ENCODE data around the gene NKX6-2. TPM values are rescaled to one million over a fixed set of nuclear protein-coding genes. Genes with fewer than 3 reads are reported as not detected.

NKX6-2 gene
- total and polyA plus RNA-seq, 2 experiments from 2014 or later = 0.24 to 9.3 TPM

GRCh38 chr10:132761395-132762060, 24.4 kb downstream of the NKX6-2 start:
- no peak for DNase-seq (ENCODE audit: low spot score)
- Histone ChIP-seq H4K20me1 (replicated peaks; ENCODE audit: insufficient read depth) (no peaks in the 10 kb centered on the region), H3K27ac (ENCODE audit: low read depth) (no peak overlapping the region), H3K4me1 (ENCODE audit: insufficient read depth) (no peaks in the 10 kb centered on the region), H3F3A (replicated peaks; ENCODE audit: low read depth) (0 out of 2 replicates have a peak, but pooled peaks cover 6% of the 10 kb centered on the region), H3K4me2 (no peak overlapping the region), H3K36me3 (ENCODE audit: insufficient read depth) (no peaks in the 10 kb centered on the region), H2AFZ (no peak overlapping the region), H3K79me2 (replicated peaks; ENCODE audit: insufficient read depth) (no peaks in the 10 kb centered on the region), H3K4me3 (no peak overlapping the region), H3K27me3 (ENCODE audit: insufficient read depth) (no peaks in the 10 kb centered on the region), H3K9me2 (ENCODE audit: insufficient read depth) (no peaks in the 10 kb centered on the region)
- TF ChIP-seq NANOG (IDR thresholded peaks at IDR 0.05; ENCODE audit: borderline replicate concordance) (no peak), CTCF (conservative IDR thresholded peaks at IDR 0.05; ENCODE audit: low read depth in 2 of 2) (no peak), POLR2AphosphoS5 (IDR thresholded peaks at IDR 0.05; ENCODE audit: low read depth) (no peak), ZNF114 (CRISPR knock-in tag; IDR thresholded peaks at IDR 0.05) (no peak), STAT1 (IDR thresholded peaks at IDR 0.05; ENCODE audit: unreplicated experiment) (no peak), EZH2phosphoT487 (IDR thresholded peaks at IDR 0.05; ENCODE audit: unreplicated experiment) (no peak), REST (IDR thresholded peaks at IDR 0.05; ENCODE audit: unreplicated experiment) (no peak), ETS1 (IDR thresholded peaks at IDR 0.05) (no peak), CREB1 (CRISPR knock-in tag; IDR thresholded peaks at IDR 0.05; ENCODE audit: low read depth) (no peak), JUNB (IDR thresholded peaks at IDR 0.05; ENCODE audit: unreplicated experiment) (no peak), ZNF462 (CRISPR knock-in tag; IDR thresholded peaks at IDR 0.05) (no peak), ZNF331 (CRISPR knock-in tag; IDR thresholded peaks at IDR 0.05; ENCODE audit: low read depth) (no peak), EZH2 (IDR thresholded peaks at IDR 0.05; ENCODE audit: low read depth, unreplicated experiment) (no peak)
- Mint-ChIP-seq H3K36me3 (ENCODE audit: low read depth) (peaks cover 19% of the 10 kb centered on the region), H3K27ac (no peak overlapping the region), H3K4me1 (no peaks in the 10 kb centered on the region; the same call in 2 of the 3 replicates), H3K4me3 (no peak overlapping the region), H3K27me3 (ENCODE audit: insufficient read depth, low read depth, poor library complexity) (peaks cover 11% of the 10 kb centered on the region), H3K9me3 (peaks cover 17% of the 10 kb centered on the region)
- ATAC-seq = no peak
